GM18873 (cell line): Measurements from ENCODE around the gene PPCDC.

Experiments used
- ATAC-seq: cut with Tn5 transposase; IDR thresholded peaks from one replicate; pipeline ENCODE4 v1.9.1; 2021; ENCODE audit warnings: mild to moderate bottlenecking, moderate library complexity, moderate number of reproducible peaks; ENCODE audit not compliant: unreplicated experiment, low FRiP score

The PPCDC gene, protein sequence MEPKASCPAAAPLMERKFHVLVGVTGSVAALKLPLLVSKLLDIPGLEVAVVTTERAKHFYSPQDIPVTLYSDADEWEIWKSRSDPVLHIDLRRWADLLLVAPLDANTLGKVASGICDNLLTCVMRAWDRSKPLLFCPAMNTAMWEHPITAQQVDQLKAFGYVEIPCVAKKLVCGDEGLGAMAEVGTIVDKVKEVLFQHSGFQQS

DNA sequence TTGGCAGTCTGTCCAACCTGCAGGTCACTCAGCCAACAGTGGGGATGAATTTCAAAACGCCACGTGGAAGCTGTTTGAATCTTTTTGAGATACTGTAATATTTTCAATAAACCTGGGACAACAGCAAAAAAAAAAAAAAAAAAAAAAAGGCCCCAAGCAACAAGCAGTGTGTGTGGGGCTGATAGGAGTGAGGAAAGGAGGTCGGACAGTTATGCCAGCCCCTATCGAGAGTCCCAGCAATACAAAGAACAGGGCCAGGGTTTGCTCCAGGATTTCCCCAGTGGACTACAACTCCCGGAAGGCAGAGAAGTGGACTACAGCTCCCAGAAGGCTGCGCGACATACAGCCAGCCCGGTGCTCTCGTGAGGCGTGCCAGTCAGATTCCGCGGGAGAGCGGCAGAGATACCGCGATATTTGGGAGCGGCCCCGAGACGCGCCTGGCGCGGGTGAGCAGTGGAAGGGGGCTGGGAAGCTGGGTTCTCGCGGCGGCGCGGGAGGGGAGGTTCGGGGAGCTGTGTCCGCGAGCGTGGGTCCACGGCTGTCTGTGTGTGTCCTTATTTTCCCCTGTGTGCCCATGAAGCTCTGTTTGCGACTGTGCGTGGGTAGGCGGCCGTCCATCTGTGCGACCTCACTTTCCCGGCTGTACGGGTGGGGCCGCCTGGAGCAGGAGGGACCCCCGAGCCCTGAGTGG is at the start of gene PPCDC:
PPCDC (plus strand) TSS at position 410 of the 691 bp plus-strand sequence. CDS start 4,729 bp downstream, outside the sequence.
- peak; percentile 80 for ATAC-seq

DNA sequence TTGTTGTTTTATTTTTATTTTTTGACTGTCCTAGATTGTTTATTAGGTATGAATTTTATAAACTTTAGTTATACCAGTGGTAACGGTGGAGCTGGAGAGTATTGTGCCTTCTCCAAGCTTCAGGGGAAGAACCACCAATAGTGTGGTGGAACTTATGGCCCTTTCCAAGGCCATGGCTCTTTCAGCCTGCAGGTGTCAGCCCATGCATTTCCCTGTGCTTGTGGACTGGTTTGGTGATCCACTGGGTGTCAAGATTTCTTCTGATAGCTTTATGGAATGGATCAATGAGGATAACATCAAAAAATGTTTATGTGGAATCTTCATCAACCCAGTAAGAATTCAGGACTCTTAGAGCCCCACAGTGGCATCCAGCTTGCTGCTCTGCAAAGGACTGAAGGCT is 47.2 kb upstream of the PPCDC start:
- ATAC-seq: no peak

GRCh38 chr15:74977599-74977998 is 45.8 kb upstream of the PPCDC start:
- ATAC-seq: no peak

DNA sequence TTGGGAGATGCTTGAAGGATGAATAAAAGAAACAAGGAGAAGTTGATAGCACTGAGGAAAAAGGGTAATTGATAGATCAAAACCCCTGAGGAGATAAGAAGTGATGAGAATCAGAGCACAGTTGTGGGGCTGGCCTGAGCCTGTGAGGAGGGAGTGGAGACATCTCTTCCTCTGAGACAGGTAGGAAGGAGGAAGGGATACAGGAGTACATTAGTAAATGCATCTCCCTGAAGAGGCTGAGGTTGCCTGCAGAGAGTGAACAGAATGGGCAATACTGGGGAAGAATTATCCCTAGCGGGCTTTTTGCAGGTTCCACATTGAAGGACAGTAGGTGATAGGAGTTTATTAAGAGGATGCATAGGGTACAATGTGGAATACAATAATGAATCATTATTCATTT is 45.3 kb upstream of the PPCDC start:
- ATAC-seq: no peak

DNA sequence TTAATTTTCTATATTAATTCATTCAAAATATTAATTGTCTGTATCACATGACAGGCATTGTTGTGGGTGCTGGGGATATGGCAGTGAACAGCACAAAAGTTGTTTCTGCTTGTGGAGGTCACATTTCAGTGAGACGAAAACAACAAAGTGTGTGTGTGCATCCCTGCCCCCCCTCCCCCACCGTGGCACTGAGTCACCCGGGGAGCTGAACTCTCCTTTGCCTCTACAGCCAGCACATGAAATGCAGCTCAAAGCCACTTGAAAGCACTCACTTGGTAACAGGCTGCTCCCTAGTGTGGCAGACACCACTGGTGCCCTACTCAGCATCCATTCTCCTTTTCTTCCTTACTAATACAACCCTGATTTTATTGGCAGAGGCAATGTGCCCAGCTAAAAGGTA is 44.9 kb upstream of the PPCDC start:
- no peak for ATAC-seq

- ATAC-seq: no peak
Observed at GRCh38 chr15:74982183-74982582, 41.2 kb upstream of the PPCDC start.

DNA sequence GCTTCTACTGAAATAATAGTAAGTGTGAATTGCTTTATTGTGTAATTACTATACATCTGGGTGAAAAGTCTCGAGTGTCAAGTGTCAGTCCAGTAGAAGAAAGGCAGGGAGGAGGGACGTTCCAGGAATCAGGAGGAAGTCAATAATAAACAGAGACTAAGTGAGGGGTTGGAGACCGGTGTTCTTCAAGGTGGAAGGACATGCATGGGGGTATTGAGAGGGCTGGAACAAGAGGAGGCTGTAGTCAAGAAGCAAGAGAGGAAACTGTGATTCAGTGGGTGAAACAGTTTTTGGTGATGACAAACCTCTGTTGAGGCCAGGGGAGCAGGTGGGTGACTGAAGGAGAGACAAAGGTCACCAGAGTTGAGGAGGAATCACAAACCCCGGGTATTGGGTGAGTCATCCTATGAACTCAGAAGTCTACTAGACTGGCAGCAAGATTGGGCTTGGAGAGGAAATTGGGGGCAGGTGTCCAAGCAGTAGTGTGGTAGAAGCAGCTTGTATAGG is 39.6 kb upstream of the PPCDC start:
- ATAC-seq: no peak

GRCh38 chr15:74988007-74988800 is 35.2 kb upstream of the PPCDC start:
- ATAC-seq: no peak

DNA sequence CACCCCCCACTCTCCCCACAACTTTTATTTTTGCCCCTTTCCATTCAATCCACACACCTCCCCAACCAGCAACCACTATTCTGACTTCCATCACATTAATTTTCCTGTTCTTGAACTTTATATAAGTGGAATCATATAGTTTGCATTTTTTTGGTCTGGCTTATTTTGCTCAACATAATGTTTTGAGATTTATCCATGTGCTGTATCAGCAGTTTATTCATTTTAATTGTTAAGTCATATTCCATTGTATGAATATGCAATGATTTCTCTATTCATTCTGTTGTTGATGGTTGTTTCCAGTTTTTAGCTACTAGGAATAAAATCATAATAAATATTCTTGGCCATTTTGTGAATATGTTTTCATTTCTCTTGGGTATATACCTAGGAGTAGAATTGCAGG is 33.9 kb upstream of the PPCDC start:
- ATAC-seq: no peak

GRCh38 chr15:74992619-74993018 is 30.8 kb upstream of the PPCDC start:
- no peak for ATAC-seq

GRCh38 chr15:74994236-74994635 is 29.2 kb upstream of the PPCDC start:
- no peak for ATAC-seq

GRCh38 chr15:74994685-74995084 is 28.7 kb upstream of the PPCDC start:
- no peak for ATAC-seq

- peak; percentile 47 for ATAC-seq
Observed at GRCh38 chr15:74995182-74995778, 28.1 kb upstream of the PPCDC start, which contains the start of gene SCAMP5. TSS of gene SCAMP5 (plus strand) at chr15:74995563. CDS start at chr15:75011840, 16,277 bp downstream.

GRCh38 chr15:74995779-74996765 is 27.3 kb upstream of the PPCDC start:
- ATAC-seq: no peak

- no peak for ATAC-seq
Observed at GRCh38 chr15:74997141-74997540, 26.2 kb upstream of the PPCDC start.

DNA sequence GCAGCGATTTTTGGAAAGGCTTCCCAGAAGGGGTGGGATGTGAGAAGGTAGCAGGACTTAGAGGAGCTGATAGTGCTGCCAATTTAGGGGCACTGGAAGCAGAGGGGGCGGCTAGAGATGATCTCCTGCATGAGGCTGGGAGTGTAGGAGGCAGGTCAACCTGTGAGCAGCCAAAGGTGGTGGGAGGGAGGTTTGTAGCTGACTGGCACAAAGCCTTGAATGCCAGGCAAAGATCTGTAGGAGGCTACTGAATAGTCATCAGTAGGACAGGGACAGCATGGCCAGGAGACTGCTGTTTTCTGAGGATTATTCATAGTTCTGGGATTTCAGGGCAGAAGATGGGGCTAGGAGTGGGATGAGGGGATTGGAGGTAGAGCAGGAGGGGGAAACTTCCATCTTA is 25.8 kb upstream of the PPCDC start:
- no peak for ATAC-seq

GRCh38 chr15:75001310-75001709 is 22.1 kb upstream of the PPCDC start:
- ATAC-seq: no peak

DNA sequence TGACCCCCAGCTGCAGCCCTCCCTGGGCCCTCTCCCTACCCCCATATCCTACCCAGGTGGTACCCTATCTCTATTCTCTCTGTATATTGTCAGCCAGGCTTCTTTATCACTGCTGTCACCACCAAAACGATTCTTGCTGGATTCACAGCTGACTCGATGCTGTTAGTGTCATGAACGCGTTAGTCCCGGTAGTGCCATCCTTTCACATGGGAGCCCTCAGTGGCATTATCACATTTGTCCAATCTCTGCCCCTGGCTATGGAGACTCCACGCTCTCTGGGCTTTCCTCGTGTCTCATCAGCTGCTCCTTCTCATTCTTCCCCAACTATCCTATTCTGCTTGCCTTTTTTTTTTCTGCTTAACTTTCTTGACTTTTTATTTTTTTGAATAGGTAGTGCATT is 21.0 kb upstream of the PPCDC start:
- no peak for ATAC-seq

DNA sequence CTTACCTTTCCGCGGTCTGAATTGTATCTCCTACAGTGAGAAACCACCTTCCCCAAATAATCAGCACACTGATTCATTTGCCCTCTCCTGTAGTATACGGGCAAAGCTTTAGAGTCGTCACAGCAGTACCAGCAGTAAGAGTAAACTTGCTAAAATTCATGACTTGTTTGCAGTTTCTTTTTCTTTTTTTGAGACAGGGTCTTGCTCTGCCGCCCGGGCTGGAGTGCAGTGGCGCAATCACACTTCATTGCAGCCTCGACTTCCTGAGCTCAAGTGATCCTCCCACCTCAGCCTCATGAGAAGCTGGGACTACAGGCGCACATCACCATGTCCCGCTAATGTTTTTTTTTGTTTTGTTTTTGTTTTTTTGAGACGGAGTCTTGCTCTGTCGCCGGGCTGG is 16.2 kb upstream of the PPCDC start:
- ATAC-seq: no peak

DNA sequence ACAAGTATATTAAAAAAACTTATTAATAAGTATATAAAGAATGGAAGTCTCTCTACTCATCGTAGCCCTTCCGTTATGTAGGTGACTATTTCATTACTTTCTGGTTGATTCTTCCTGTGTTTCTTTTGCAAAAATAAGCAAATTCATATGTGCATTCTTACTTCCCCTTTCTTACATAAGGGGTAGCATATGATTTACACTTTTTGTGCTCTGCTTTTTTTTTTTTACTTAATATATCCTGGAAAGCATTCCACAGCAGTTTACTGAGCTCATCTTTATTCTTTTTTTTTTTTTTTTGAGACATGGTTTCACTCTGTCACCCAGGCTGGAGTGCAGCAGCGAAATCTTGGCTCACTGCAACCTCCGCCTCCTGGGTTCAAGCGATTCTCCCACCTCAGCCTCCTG is 15.2 kb upstream of the PPCDC start:
- ATAC-seq: no peak
